Uterus (tissue), 4 donors: ENCODE results near the gene ARMC8. TPM values are rescaled to one million over a fixed set of nuclear protein-coding genes. Genes with fewer than 3 reads are reported as not detected.

Source experiments
- DNase-seq, 2 donors: peaks; one replicate each; pipeline ENCODE4 v3.0.0-alpha.2; 2019 to 2020
- H3K27ac ChIP-seq, 2 donors: fragments of 200-600 bp; sonication (generic); 1 replicate in 1 of 2; 2 replicates in 1 of 2; pipeline ENCODE4 v1.5.1; 2016 to 2018
- H3K27me3 ChIP-seq, 2 donors: fragments of 200-600 bp; sonication (generic); one replicate each; pipeline ENCODE4 v1.5.1; 2018 to 2019; ENCODE audit warnings: control low read depth in 1 of 2
- H3K36me3 ChIP-seq, 2 donors: fragments of 200-600 bp; sonication (generic); one replicate each; pipeline ENCODE4 v1.5.1; 2019; ENCODE audit warnings: control low read depth in 1 of 2
- H3K4me1 ChIP-seq, 2 donors: fragments of 200-600 bp; sonication (generic); one replicate each; pipeline ENCODE4 v1.5.1; 2018 to 2019; ENCODE audit warnings: control low read depth in 1 of 2
- H3K4me3 ChIP-seq, 2 donors: fragments of 200-600 bp; sonication (generic); 1 replicate in 1 of 2; 2 replicates in 1 of 2; pipeline ENCODE4 v1.5.1; 2018 to 2019; ENCODE audit warnings: mild to moderate bottlenecking in 1 of 2
- H3K9me3 ChIP-seq, 2 donors: fragments of 200-600 bp; sonication (generic); one replicate each; pipeline ENCODE4 v1.5.1; 2019; ENCODE audit warnings: control low read depth in 1 of 2
- CTCF ChIP-seq, 4 experiments: fragments of 200-600 bp in 2 of 4; fragments of 450-650 bp in 2 of 4; sonication (generic) in 2 of 4; IDR thresholded peaks; one replicate each; pipeline ENCODE4 v1.5.1; 2016 to 2019; ENCODE audit warnings: antibody characterized with exemption in 4 of 4, mild to moderate bottlenecking in 2 of 4, moderate library complexity in 1 of 4
- POLR2A ChIP-seq, 2 donors: fragments of 450-650 bp; IDR thresholded peaks; one replicate each; pipeline ENCODE4 v1.6.1; 2016; ENCODE audit warnings: antibody characterized with exemption in 2 of 2, mild to moderate bottlenecking in 1 of 2, moderate library complexity in 1 of 2
- intact Hi-C: fragments of 100-400 bp; cut with DNase I; formaldehyde crosslinking; loops from one replicate; pipeline ENCODE4 v1.15.1; 2023; ENCODE audit warnings: low total_unique reads
- total RNA-seq, 4 donors: library from RNA; depleted of rRNA in 3 of 4; stranded (reverse); fragments of >200 nt in 3 of 4; gene quantifications; one replicate each; pipeline versions ENCODE4 v1.1.0 to v1.2.4, GENCODE V29; 2014 to 2023
- donor health status: DM: yes; HTN: yes; CAD: no.

The ARMC8 gene
- total RNA-seq, 4 donors from 2014 or later, result 38.7 to 85.1 (median 64.6) TPM

- no peak for TF ChIP-seq POLR2A (IDR thresholded peaks at IDR 0.05)
- TF ChIP-seq CTCF (IDR thresholded peaks at IDR 0.05), result no peak
- no peak for DNase-seq
- no peak overlapping the region for H3K27ac ChIP-seq
- no peaks in the 10 kb centered on the region for H3K4me1 ChIP-seq
- H3K27me3 ChIP-seq, result no peaks in the 10 kb centered on the region
- no peak overlapping the region for H3K4me3 ChIP-seq
- H3K36me3 ChIP-seq, result no peaks in the 10 kb centered on the region
- intact Hi-C loops, result no loop called here
- no peaks in the 10 kb centered on the region for H3K9me3 ChIP-seq
Measured at GRCh38 chr3:138263104-138263503, 76.0 kb downstream of the ARMC8 start.

- H3K27me3 ChIP-seq, result no peaks in the 10 kb centered on the region
- no peak overlapping the region for H3K4me3 ChIP-seq
- no peak for DNase-seq
- H3K9me3 ChIP-seq, result no peaks in the 10 kb centered on the region
- no peaks in the 10 kb centered on the region for H3K4me1 ChIP-seq
- H3K36me3 ChIP-seq, result no peaks in the 10 kb centered on the region
- TF ChIP-seq POLR2A (IDR thresholded peaks at IDR 0.05) (no peak), CTCF (IDR thresholded peaks at IDR 0.05) (no peak)
- H3K27ac ChIP-seq, result no peak overlapping the region
- intact Hi-C loops, result no loop called here
Measured at GRCh38 chr3:138265745-138266144, 78.6 kb downstream of the ARMC8 start.

GRCh38 chr3:138267083-138267482 is 80.0 kb downstream of the ARMC8 start:
- no peaks in the 10 kb centered on the region for H3K4me1 ChIP-seq
- DNase-seq, result no peak
- H3K36me3 ChIP-seq, result no peaks in the 10 kb centered on the region
- H3K9me3 ChIP-seq, result no peaks in the 10 kb centered on the region
- H3K27me3 ChIP-seq, result no peaks in the 10 kb centered on the region
- TF ChIP-seq CTCF (IDR thresholded peaks at IDR 0.05) (no peak), POLR2A (IDR thresholded peaks at IDR 0.05) (no peak)
- H3K27ac ChIP-seq, result no peak overlapping the region
- H3K4me3 ChIP-seq, result no peak overlapping the region
- intact Hi-C loops, result no loop called here

- DNase-seq, result no peak
- intact Hi-C loops, result no loop called here
- Histone ChIP-seq H3K4me3 (no peak overlapping the region), H3K36me3 (no peaks in the 10 kb centered on the region), H3K27ac (no peak overlapping the region), H3K9me3 (no peaks in the 10 kb centered on the region), H3K27me3 (no peaks in the 10 kb centered on the region), H3K4me1 (no peaks in the 10 kb centered on the region)
- TF ChIP-seq POLR2A (IDR thresholded peaks at IDR 0.05) (no peak), CTCF (IDR thresholded peaks at IDR 0.05) (no peak)
Measured at GRCh38 chr3:138270245-138270644, 83.1 kb downstream of the ARMC8 start.

GRCh38 chr3:138271189-138271794 is 84.2 kb downstream of the ARMC8 start:
- H3K36me3 ChIP-seq, result no peaks in the 10 kb centered on the region
- H3K4me1 ChIP-seq, result no peaks in the 10 kb centered on the region
- H3K27me3 ChIP-seq, result no peaks in the 10 kb centered on the region
- intact Hi-C loops, result no loop called here
- no peak for TF ChIP-seq POLR2A (IDR thresholded peaks at IDR 0.05)
- no peak for TF ChIP-seq CTCF (IDR thresholded peaks at IDR 0.05)
- no peak overlapping the region for H3K4me3 ChIP-seq
- no peaks in the 10 kb centered on the region for H3K9me3 ChIP-seq
- DNase-seq, result no peak
- H3K27ac ChIP-seq, result no peak overlapping the region
